ENCODE measurements around the gene GUCA2A. TPM values are rescaled to one million over a fixed set of nuclear protein-coding genes. Genes with fewer than 3 reads are reported as not detected.

The GUCA2A gene
- total and polyA plus RNA-seq, 7 experiments from 2014 or later = 0.76 TPM; not detected in 6

- ATAC-seq = no peak
- Histone ChIP-seq H3K9me3 (ENCODE audit: control insufficient read depth in 2 of 3, low read length in 3 of 3) (no peaks in the 10 kb centered on the region), H3K27ac (ENCODE audit: low read depth, low read length) (no peak overlapping the region), H3K4me3 (ENCODE audit: low read length) (no peak overlapping the region), H3K36me3 (ENCODE audit: control insufficient read depth in 2 of 3, insufficient read depth in 3 of 3, low read length in 3 of 3) (no peaks in the 10 kb centered on the region), H3K27me3 (ENCODE audit: control insufficient read depth in 2 of 2, insufficient read depth in 2 of 2, low read length in 2 of 2) (peaks cover 0 to 6% of the 10 kb centered on the region in 2 donors), H3K4me1 (ENCODE audit: control insufficient read depth in 2 of 2, insufficient read depth in 2 of 2, low read length in 2 of 2) (no peaks in the 10 kb centered on the region)
- Mint-ChIP-seq H3K27ac (no peak overlapping the region), H3K36me3 (no peaks in the 10 kb centered on the region), H3K9me3 (no peaks in the 10 kb centered on the region), H3K27me3 (peaks cover 2 to 8% (median 6%) of the 10 kb centered on the region in 5 donors), H3K4me1 (peaks cover 0 to 7% (median 5%) of the 10 kb centered on the region in 7 donors), H3K4me3 (no peak overlapping the region)
- POLR2A ChIA-PET = no interaction called here
- intact Hi-C loops (cut with micrococcal nuclease) = loop anchor here in 1 of 2 donors (10.0 kb wide), 1 partner anchor 571 kb away; no protein-coding TSS in a partner anchor
- DNase-seq = no peak
- CTCF ChIA-PET = no interaction called here
These were observed 19.2 kb downstream of the GUCA2A start for GRCh38 chr1:42145389-42145716.

- Histone ChIP-seq H3K36me3 (ENCODE audit: control insufficient read depth in 2 of 3, insufficient read depth in 3 of 3, low read length in 3 of 3) (no peaks in the 10 kb centered on the region), H3K27me3 (ENCODE audit: control insufficient read depth in 2 of 2, insufficient read depth in 2 of 2, low read length in 2 of 2) (peaks cover 0 to 6% of the 10 kb centered on the region in 2 donors), H3K4me3 (ENCODE audit: low read length) (no peak overlapping the region), H3K27ac (ENCODE audit: low read depth, low read length) (no peak overlapping the region), H3K4me1 (ENCODE audit: control insufficient read depth in 2 of 2, insufficient read depth in 2 of 2, low read length in 2 of 2) (no peaks in the 10 kb centered on the region), H3K9me3 (ENCODE audit: control insufficient read depth in 2 of 3, low read length in 3 of 3) (no peaks in the 10 kb centered on the region)
- ChIA-PET CTCF (no interaction called here), POLR2A (no interaction called here)
- Mint-ChIP-seq H3K27ac (no peak overlapping the region), H3K36me3 (no peaks in the 10 kb centered on the region), H3K4me3 (no peak overlapping the region), H3K4me1 (peaks cover 0 to 7% (median 5%) of the 10 kb centered on the region in 7 donors), H3K27me3 (peaks cover 0 to 5% (median 3%) of the 10 kb centered on the region in 5 donors), H3K9me3 (no peaks in the 10 kb centered on the region)
- ATAC-seq = no peak
- no peak for DNase-seq
- intact Hi-C loops (cut with micrococcal nuclease) = loop anchor here in 1 of 2 donors (10.0 kb wide), 1 partner anchor 570 kb away; no protein-coding TSS in a partner anchor
These were observed 19.7 kb downstream of the GUCA2A start for GRCh38 chr1:42144711-42145388.

GRCh38 chr1:42143896-42144710 is 20.4 kb downstream of the GUCA2A start:
- intact Hi-C loops (cut with micrococcal nuclease) = loop anchor here in 1 of 2 donors (10.0 kb wide), 1 partner anchor 569 kb away; no protein-coding TSS in a partner anchor
- Histone ChIP-seq H3K27ac (ENCODE audit: low read depth, low read length) (no peak overlapping the region), H3K9me3 (ENCODE audit: control insufficient read depth in 2 of 3, low read length in 3 of 3) (no peaks in the 10 kb centered on the region), H3K4me3 (ENCODE audit: low read length) (no peak overlapping the region), H3K4me1 (ENCODE audit: control insufficient read depth in 2 of 2, insufficient read depth in 2 of 2, low read length in 2 of 2) (no peaks in the 10 kb centered on the region), H3K36me3 (ENCODE audit: control insufficient read depth in 2 of 3, insufficient read depth in 3 of 3, low read length in 3 of 3) (no peaks in the 10 kb centered on the region), H3K27me3 (ENCODE audit: control insufficient read depth in 2 of 2, insufficient read depth in 2 of 2, low read length in 2 of 2) (peaks cover 0 to 6% of the 10 kb centered on the region in 2 donors)
- ChIA-PET POLR2A (no interaction called here), CTCF (interaction anchor here (0.6 kb wide), 1 partner anchor 930 kb away, joined by 3 read pairs; no protein-coding TSS in a partner anchor)
- peaks cover 0 to 6% (median 4%) of the 10 kb centered on the region in 5 donors for H3K27me3 Mint-ChIP-seq
- H3K4me1 Mint-ChIP-seq = peaks cover 0 to 7% (median 5%) of the 10 kb centered on the region in 7 donors
- DNase-seq = no peak
- no peak for ATAC-seq
- H3K36me3 Mint-ChIP-seq = no peaks in the 10 kb centered on the region
- no peak overlapping the region for H3K4me3 Mint-ChIP-seq
- no peak overlapping the region for H3K27ac Mint-ChIP-seq
- no peaks in the 10 kb centered on the region for H3K9me3 Mint-ChIP-seq

GRCh38 chr1:42142894-42143675 is 21.5 kb downstream of the GUCA2A start:
- ChIA-PET CTCF (no interaction called here), POLR2A (no interaction called here)
- DNase-seq (no peak), ATAC-seq (no peak)
- Histone ChIP-seq H3K4me1 (ENCODE audit: control insufficient read depth in 2 of 2, insufficient read depth in 2 of 2, low read length in 2 of 2) (no peaks in the 10 kb centered on the region), H3K9me3 (ENCODE audit: control insufficient read depth in 2 of 3, low read length in 3 of 3) (no peaks in the 10 kb centered on the region), H3K36me3 (ENCODE audit: control insufficient read depth in 2 of 3, insufficient read depth in 3 of 3, low read length in 3 of 3) (no peaks in the 10 kb centered on the region), H3K27me3 (ENCODE audit: control insufficient read depth in 2 of 2, insufficient read depth in 2 of 2, low read length in 2 of 2) (peaks cover 0 to 6% of the 10 kb centered on the region in 2 donors), H3K27ac (ENCODE audit: low read depth, low read length) (no peak overlapping the region), H3K4me3 (ENCODE audit: low read length) (no peak overlapping the region)
- Mint-ChIP-seq H3K36me3 (no peaks in the 10 kb centered on the region), H3K4me1 (peaks cover 0 to 7% (median 5%) of the 10 kb centered on the region in 7 donors), H3K4me3 (no peak overlapping the region), H3K9me3 (no peaks in the 10 kb centered on the region), H3K27ac (no peak overlapping the region), H3K27me3 (peaks cover 0 to 6% (median 4%) of the 10 kb centered on the region in 5 donors)
- intact Hi-C loops (cut with micrococcal nuclease) = loop anchor here in 1 of 2 donors (10.0 kb wide), 1 partner anchor 568 kb away; no protein-coding TSS in a partner anchor

GRCh38 chr1:42141978-42142377 is 22.6 kb downstream of the GUCA2A start:
- Histone ChIP-seq H3K4me3 (ENCODE audit: low read length) (no peak overlapping the region), H3K27me3 (ENCODE audit: control insufficient read depth in 2 of 2, insufficient read depth in 2 of 2, low read length in 2 of 2) (peaks cover 0 to 6% of the 10 kb centered on the region in 2 donors), H3K9me3 (ENCODE audit: control insufficient read depth in 2 of 3, low read length in 3 of 3) (no peaks in the 10 kb centered on the region), H3K27ac (ENCODE audit: low read depth, low read length) (no peak overlapping the region), H3K4me1 (ENCODE audit: control insufficient read depth in 2 of 2, insufficient read depth in 2 of 2, low read length in 2 of 2) (no peaks in the 10 kb centered on the region), H3K36me3 (ENCODE audit: control insufficient read depth in 2 of 3, insufficient read depth in 3 of 3, low read length in 3 of 3) (no peaks in the 10 kb centered on the region)
- Mint-ChIP-seq H3K27me3 (peaks cover 0 to 6% (median 5%) of the 10 kb centered on the region in 5 donors), H3K27ac (no peak overlapping the region), H3K36me3 (no peaks in the 10 kb centered on the region), H3K4me3 (no peak overlapping the region), H3K4me1 (peaks cover 0 to 7% (median 5%) of the 10 kb centered on the region in 7 donors), H3K9me3 (no peaks in the 10 kb centered on the region)
- POLR2A ChIA-PET = no interaction called here
- CTCF ChIA-PET = no interaction called here
- ATAC-seq (no peak), DNase-seq (no peak)
- intact Hi-C loops (cut with micrococcal nuclease) = loop anchor here in 1 of 2 donors (10.0 kb wide), 1 partner anchor 567 kb away; no protein-coding TSS in a partner anchor

GRCh38 chr1:42140191-42140590 is 24.4 kb downstream of the GUCA2A start:
- H3K4me1 Mint-ChIP-seq = peaks cover 0 to 7% (median 5%) of the 10 kb centered on the region in 7 donors
- intact Hi-C loops (cut with micrococcal nuclease) = loop anchor here in 1 of 2 donors (10.0 kb wide), 1 partner anchor 565 kb away; no protein-coding TSS in a partner anchor
- H3K4me3 ChIP-seq (ENCODE audit: low read length) = no peak overlapping the region
- H3K4me1 ChIP-seq (ENCODE audit: control insufficient read depth in 2 of 2, insufficient read depth in 2 of 2, low read length in 2 of 2) = no peaks in the 10 kb centered on the region
- H3K36me3 ChIP-seq (ENCODE audit: control insufficient read depth in 2 of 3, insufficient read depth in 3 of 3, low read length in 3 of 3) = no peaks in the 10 kb centered on the region
- H3K4me3 Mint-ChIP-seq = no peak overlapping the region
- POLR2A ChIA-PET = no interaction called here
- H3K27me3 Mint-ChIP-seq = peaks cover 0 to 12% (median 5%) of the 10 kb centered on the region in 5 donors
- no peak overlapping the region for H3K27ac Mint-ChIP-seq
- no peaks in the 10 kb centered on the region for H3K9me3 Mint-ChIP-seq
- no peaks in the 10 kb centered on the region for H3K36me3 Mint-ChIP-seq
- H3K27ac ChIP-seq (ENCODE audit: low read depth, low read length) = no peak overlapping the region
- CTCF ChIA-PET = interaction anchor here (0.6 kb wide), 1 partner anchor 66 kb away, joined by 3 read pairs; no protein-coding TSS in a partner anchor
- H3K27me3 ChIP-seq (ENCODE audit: control insufficient read depth in 2 of 2, insufficient read depth in 2 of 2, low read length in 2 of 2) = no peaks in the 10 kb centered on the region
- no peaks in the 10 kb centered on the region for H3K9me3 ChIP-seq (ENCODE audit: control insufficient read depth in 2 of 3, low read length in 3 of 3)
- no peak for DNase-seq
- no peak for ATAC-seq
